Activated T-cell treated with anti-CD3 and anti-CD28 coated beads, Interleukin-2, amount 50 U/mL, for 24 hours (primary cell): ENCODE measurements around the gene LRRC75A.
A peak's percentile ranks its signal among the peaks of the same experiment; 100 is the strongest.
"Not testable (repeated sequence)": the region's sequence is repeated elsewhere in the genome, so short reads cannot be mapped to it uniquely, and the experiment has no call there.

Experiments
- DNase-seq: peaks from one replicate; pipeline ENCODE4 v3.0.0-alpha.2; 2020
- H3K27ac Mint-ChIP-seq: 2 replicates; pipeline ENCODE4 v1.8.0; 2020; ENCODE audit warnings: mild to moderate bottlenecking, mixed read lengths
- H3K27me3 Mint-ChIP-seq: 2 replicates; pipeline ENCODE4 v1.8.0; 2020; ENCODE audit warnings: mixed read lengths
- H3K36me3 Mint-ChIP-seq: 2 replicates; pipeline ENCODE4 v1.8.0; 2020; ENCODE audit warnings: low read depth, mixed read lengths
- H3K4me1 Mint-ChIP-seq: 2 replicates; pipeline ENCODE4 v1.8.0; 2020; ENCODE audit warnings: low read depth, mixed read lengths
- H3K4me3 Mint-ChIP-seq: 2 replicates; pipeline ENCODE4 v1.8.0; 2020; ENCODE audit warnings: mild to moderate bottlenecking, moderate library complexity, mixed read lengths
- H3K9me3 Mint-ChIP-seq: 2 replicates; pipeline ENCODE4 v1.8.0; 2020; ENCODE audit warnings: mixed read lengths

LRRC75A gene

DNA sequence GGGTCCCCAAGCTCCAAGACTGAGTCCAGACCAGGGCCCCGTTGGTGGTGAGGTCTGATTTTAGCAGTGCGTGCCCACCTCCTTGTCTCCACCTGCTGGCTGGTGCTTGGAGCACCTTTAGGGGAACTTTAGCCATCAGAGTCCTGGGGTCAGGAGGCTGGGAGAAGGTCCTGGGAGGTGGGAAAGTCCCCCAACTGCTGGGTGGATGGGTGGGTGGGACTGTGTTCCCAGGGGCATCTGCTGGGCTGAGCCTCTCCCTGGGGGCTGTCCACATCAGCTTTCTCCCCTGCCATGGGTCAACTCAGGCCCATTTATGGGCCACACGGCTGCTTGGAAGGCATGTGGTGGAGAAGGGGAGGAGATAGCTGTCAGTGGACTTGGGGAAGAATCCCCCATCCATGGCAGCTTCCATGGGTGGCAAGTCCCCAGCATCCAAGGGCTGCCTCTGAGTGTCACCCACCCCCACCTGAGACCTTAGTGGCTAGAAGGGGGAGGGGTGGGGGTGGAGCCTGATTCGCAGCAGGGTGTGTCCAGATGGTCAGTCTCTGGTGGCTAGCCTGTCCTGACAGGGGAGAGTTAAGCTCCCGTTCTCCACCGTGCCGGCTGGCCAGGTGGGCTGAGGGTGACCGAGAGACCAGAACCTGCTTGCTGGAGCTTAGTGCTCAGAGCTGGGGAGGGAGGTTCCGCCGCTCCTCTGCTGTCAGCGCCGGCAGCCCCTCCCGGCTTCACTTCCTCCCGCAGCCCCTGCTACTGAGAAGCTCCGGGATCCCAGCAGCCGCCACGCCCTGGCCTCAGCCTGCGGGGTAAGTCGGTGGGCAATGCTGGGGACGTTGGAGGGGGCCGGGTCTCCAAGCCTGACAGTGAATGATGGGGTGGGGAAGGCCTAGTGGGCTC is 76.7 kb downstream of the LRRC75A start, which contains the start of gene TRPV2:
Gene TRPV2 (plus strand): TSS at position 541 of the 894 bp plus-strand sequence. CDS start 2,098 bp downstream, outside the sequence.
- peak within 1 kb of the TSS; percentile 99 for H3K4me3 Mint-ChIP-seq
- peaks cover 51% of the 10 kb centered on the region for H3K36me3 Mint-ChIP-seq
- H3K27me3 Mint-ChIP-seq: no peaks in the 10 kb centered on the region
- no peaks in the 10 kb centered on the region for H3K9me3 Mint-ChIP-seq
- peaks cover 52% of the 10 kb centered on the region for H3K4me1 Mint-ChIP-seq
- peak within 1 kb of the TSS; percentile 100 for H3K27ac Mint-ChIP-seq
- DNase-seq: peak; percentile 70

- Mint-ChIP-seq H3K4me3 (no peak overlapping the region), H3K36me3 (no peaks in the 10 kb centered on the region), H3K27me3 (peaks cover 14% of the 10 kb centered on the region), H3K27ac (no peak overlapping the region), H3K9me3 (no peaks in the 10 kb centered on the region), H3K4me1 (peaks cover 4% of the 10 kb centered on the region)
- DNase-seq: no peak
These were observed 83.9 kb downstream of the LRRC75A start for GRCh38 chr17:16407911-16408588.

GRCh38 chr17:16406742-16407674 is 85.0 kb downstream of the LRRC75A start:
- peak overlapping the region; percentile 42 for H3K4me3 Mint-ChIP-seq
- no peak overlapping the region for H3K27ac Mint-ChIP-seq
- H3K27me3 Mint-ChIP-seq: peaks cover 14% of the 10 kb centered on the region

GRCh38 chr17:16403847-16404246 is 88.1 kb downstream of the LRRC75A start:
- H3K27ac Mint-ChIP-seq, DNase-seq, H3K9me3 Mint-ChIP-seq, H3K4me3 Mint-ChIP-seq, H3K4me1 Mint-ChIP-seq, H3K36me3 Mint-ChIP-seq: not testable (repeated sequence)
- peaks cover 14% of the 10 kb centered on the region for H3K27me3 Mint-ChIP-seq

More at GRCh38 chr17:16406742-16407674, 85.0 kb downstream of the LRRC75A start:
- no peak for DNase-seq
- Mint-ChIP-seq H3K4me1 (peaks cover 4% of the 10 kb centered on the region), H3K36me3 (no peaks in the 10 kb centered on the region), H3K9me3 (no peaks in the 10 kb centered on the region)

GRCh38 chr17:16398270-16399267 is 93.4 kb downstream of the LRRC75A start:
- no peak for DNase-seq
- Mint-ChIP-seq H3K36me3 (no peaks in the 10 kb centered on the region), H3K27me3 (no peaks in the 10 kb centered on the region), H3K9me3 (no peaks in the 10 kb centered on the region), H3K27ac (no peak overlapping the region), H3K4me3 (no peak overlapping the region), H3K4me1 (peaks cover 8% of the 10 kb centered on the region)

- not testable (repeated sequence) for H3K9me3 Mint-ChIP-seq, H3K27me3 Mint-ChIP-seq, H3K4me3 Mint-ChIP-seq, H3K27ac Mint-ChIP-seq, H3K36me3 Mint-ChIP-seq, DNase-seq, H3K4me1 Mint-ChIP-seq
These were observed 95.3 kb downstream of the LRRC75A start for GRCh38 chr17:16396693-16397092.

DNA sequence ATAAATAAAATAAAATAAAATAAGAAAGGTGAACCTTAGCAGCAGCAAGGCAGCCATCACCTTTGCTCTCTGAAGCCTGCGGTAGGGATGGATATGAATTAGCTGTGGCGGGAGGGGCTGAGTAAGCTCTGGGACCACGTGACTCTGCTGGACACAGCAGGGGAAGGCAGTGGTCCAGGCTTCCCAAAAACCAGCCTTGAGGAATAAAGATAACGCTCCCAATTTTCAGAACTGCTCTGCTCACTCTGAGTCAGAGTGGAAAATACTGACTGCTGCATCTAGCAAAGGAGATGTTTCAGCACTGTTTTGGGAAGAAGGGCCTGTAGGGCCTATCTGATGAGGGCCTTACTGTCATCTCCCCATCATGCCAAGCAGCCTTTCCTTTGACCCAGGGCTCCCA is 96.1 kb downstream of the LRRC75A start:
- not testable (repeated sequence) for H3K4me1 Mint-ChIP-seq, H3K36me3 Mint-ChIP-seq, H3K27me3 Mint-ChIP-seq, H3K27ac Mint-ChIP-seq, H3K9me3 Mint-ChIP-seq, H3K4me3 Mint-ChIP-seq, DNase-seq

- not testable (repeated sequence) for H3K27me3 Mint-ChIP-seq, H3K36me3 Mint-ChIP-seq, H3K27ac Mint-ChIP-seq, H3K4me1 Mint-ChIP-seq, H3K4me3 Mint-ChIP-seq, DNase-seq, H3K9me3 Mint-ChIP-seq
These were observed 99.5 kb downstream of the LRRC75A start for GRCh38 chr17:16392491-16392890.
